ENCODE data around the gene DENND11. TPM values are rescaled to one million over a fixed set of nuclear protein-coding genes. Genes with fewer than 3 reads are reported as not detected.

DENND11 gene
- polyA plus RNA-seq, 1 of the 3 experiments (the other 2 are of a cell fraction) = 5.5 TPM

GRCh38 chr7:141739250-141739649, 37.3 kb upstream of the DENND11 start:
- 38% methylated on average over 3 of the region's 3 CpGs for WGBS (ENCODE audit: low lambda C conversion rate)
- TF ChIP-seq IRF3 (IDR thresholded peaks at IDR 0.05; ENCODE audit: low read depth, low read length) (no peak), TEAD4 (IDR thresholded peaks at IDR 0.05; ENCODE audit: borderline replicate concordance, insufficient read depth) (no peak), EZH2phosphoT487 (IDR thresholded peaks at IDR 0.05; ENCODE audit: borderline replicate concordance, low read depth) (no peak), FOXJ3 (CRISPR knock-in tag; IDR thresholded peaks at IDR 0.05) (no peak), EP300 (IDR thresholded peaks at IDR 0.05; ENCODE audit: borderline replicate concordance in 1 of 2, low read depth in 1 of 2, low read length in 1 of 2) (no peak), CHD2 (IDR thresholded peaks at IDR 0.05; ENCODE audit: low read length, partially characterized antibody) (no peak), JUND (IDR thresholded peaks at IDR 0.05) (no peak), NRF1 (IDR thresholded peaks at IDR 0.05; ENCODE audit: low read depth, low read length) (no peak)
- no peaks in the 10 kb centered on the region for H3K9me2 ChIP-seq
- H3K9me3 ChIP-seq = no peaks in the 10 kb centered on the region
- no peaks in the 10 kb centered on the region for H3K27me3 ChIP-seq (ENCODE audit: insufficient read depth)
- peak overlapping the region; percentile 83 for H3K9ac ChIP-seq
- H2AFZ ChIP-seq (ENCODE audit: low read depth) = no peak overlapping the region
- H3K4me3 ChIP-seq (ENCODE audit: low read depth in 2 of 2, low read length in 1 of 2) = peak overlapping the region; percentile 94 to 95
- DNase-seq = no peak
- peaks cover 48 to 49% of the 10 kb centered on the region in 2 experiments for H3K36me3 ChIP-seq (replicated peaks in 1 of 2; ENCODE audit: control insufficient read depth in 1 of 2, insufficient read depth in 2 of 2, low read length in 1 of 2)
- peaks cover 40% of the 10 kb centered on the region for H3K79me2 ChIP-seq (ENCODE audit: insufficient read depth)
- peaks cover 6 to 26% of the 10 kb centered on the region in 2 experiments; a peak in 2 of 4 replicates for H3K4me1 ChIP-seq (ENCODE audit: control insufficient read depth in 1 of 2, insufficient read depth in 2 of 2, low read depth in 1 of 2, low read length in 1 of 2)
- ChIA-PET POLR2A (no interaction called here), CTCF (interaction anchor here (0.9 to 9.4 kb wide), 17 partner anchors 9 to 802 kb away, joined by 3 to 124 read pairs (median 17); partner anchors contain the start of genes MRPS33 and TAS2R3)
- H3K4me2 ChIP-seq = peak overlapping the region; percentile 78
- H4K20me1 ChIP-seq (ENCODE audit: insufficient read depth) = no peaks in the 10 kb centered on the region
- no peak overlapping the region for H3K27ac ChIP-seq (ENCODE audit: low read depth in 2 of 2, low read length in 1 of 2)
- peaks cover 6% of the 10 kb centered on the region for H3F3A ChIP-seq (replicated peaks; ENCODE audit: insufficient read depth)

- H3K27ac ChIP-seq (ENCODE audit: low read depth in 2 of 2, low read length in 1 of 2) = peak overlapping the region; percentile 69 to 93
Observed at GRCh38 chr7:141738592-141739013, 36.6 kb upstream of the DENND11 start.

More at GRCh38 chr7:141738592-141739013, 36.6 kb upstream of the DENND11 start:
- TF ChIP-seq RXRA (IDR thresholded peaks at IDR 0.05; ENCODE audit: borderline replicate concordance, low read depth) (no peak), MXI1 (IDR thresholded peaks at IDR 0.05; ENCODE audit: low read depth, low read length) (peak; percentile 1; the same call in 1 of the 2 replicates), ZBTB33 (IDR thresholded peaks at IDR 0.05; ENCODE audit: borderline replicate concordance, low read depth) (no peak)
- H3K4me2 ChIP-seq = peak overlapping the region; percentile 78
- 2% methylated on average over 6 of the region's 6 CpGs for WGBS (ENCODE audit: low lambda C conversion rate)
- ChIA-PET POLR2A (interaction anchor here (0.8 to 1.3 kb wide), 9 partner anchors 17 to 188 kb away, joined by 3 to 7 read pairs (median 4); partner anchors contain the start of gene AGK), CTCF (interaction anchor here (0.6 to 9.4 kb wide), 46 partner anchors 10 to 1573 kb away, joined by 3 to 124 read pairs (median 5); partner anchors contain the start of genes AGK, DENND11, MRPS33 and TAS2R3)
- H3K9me3 ChIP-seq = no peaks in the 10 kb centered on the region
- H3K36me3 ChIP-seq (replicated peaks in 1 of 2; ENCODE audit: control insufficient read depth in 1 of 2, insufficient read depth in 2 of 2, low read length in 1 of 2) = peaks cover 41 to 42% of the 10 kb centered on the region in 2 experiments
- no peaks in the 10 kb centered on the region for H3K9me2 ChIP-seq
- no peaks in the 10 kb centered on the region for H3K27me3 ChIP-seq (ENCODE audit: insufficient read depth)
- peaks cover 6 to 26% of the 10 kb centered on the region in 2 experiments; a peak in 2 of 4 replicates for H3K4me1 ChIP-seq (ENCODE audit: control insufficient read depth in 1 of 2, insufficient read depth in 2 of 2, low read depth in 1 of 2, low read length in 1 of 2)
- peak overlapping the region; percentile 83 for H3K9ac ChIP-seq
- DNase-seq = peak; percentile 8
- H3K79me2 ChIP-seq (ENCODE audit: insufficient read depth) = peaks cover 40% of the 10 kb centered on the region
- H3F3A ChIP-seq (replicated peaks; ENCODE audit: insufficient read depth) = peaks cover 4% of the 10 kb centered on the region
- peak overlapping the region; percentile 81 for H2AFZ ChIP-seq (ENCODE audit: low read depth)
- no peaks in the 10 kb centered on the region for H4K20me1 ChIP-seq (ENCODE audit: insufficient read depth)
- peak overlapping the region; percentile 94 to 95 for H3K4me3 ChIP-seq (ENCODE audit: low read depth in 2 of 2, low read length in 1 of 2)

All from SK-N-SH (cell line).